Daoy (cell line): ENCODE measurements around the gene RGS5. TPM values are rescaled to one million over a fixed set of nuclear protein-coding genes. Genes with fewer than 3 reads are reported as not detected.

Experiments used
- total RNA-seq: library from RNA; depleted of rRNA; stranded (reverse); fragments of >200 nt; shearing (Covaris generic); gene quantifications from 2 replicates; pipeline ENCODE4 v1.2.3, GENCODE V29; 2014; rRNA removed

RGS5 gene
- total RNA-seq, 1 experiment from 2014 or later: 7.1 TPM

Other genes starting within 250 kb of the RGS5 start
- 68.6 and 81.8 TPM in 2 replicates for gene RGS4, start 133.6 kb downstream of the RGS5 start, total RNA-seq
- 92.9 and 118 TPM in 2 replicates for gene NUF2, start 119.0 kb upstream of the RGS5 start, total RNA-seq